ENCODE measurements around the gene VIPR2.
"Not testable (repeated sequence)": the region's sequence is repeated elsewhere in the genome, so short reads cannot be mapped to it uniquely, and the experiment has no call there.

- not testable (repeated sequence) for TF ChIP-seq EZH2phosphoT487 (IDR thresholded peaks at IDR 0.05)
- TF ChIP-seq, protein P1, sequence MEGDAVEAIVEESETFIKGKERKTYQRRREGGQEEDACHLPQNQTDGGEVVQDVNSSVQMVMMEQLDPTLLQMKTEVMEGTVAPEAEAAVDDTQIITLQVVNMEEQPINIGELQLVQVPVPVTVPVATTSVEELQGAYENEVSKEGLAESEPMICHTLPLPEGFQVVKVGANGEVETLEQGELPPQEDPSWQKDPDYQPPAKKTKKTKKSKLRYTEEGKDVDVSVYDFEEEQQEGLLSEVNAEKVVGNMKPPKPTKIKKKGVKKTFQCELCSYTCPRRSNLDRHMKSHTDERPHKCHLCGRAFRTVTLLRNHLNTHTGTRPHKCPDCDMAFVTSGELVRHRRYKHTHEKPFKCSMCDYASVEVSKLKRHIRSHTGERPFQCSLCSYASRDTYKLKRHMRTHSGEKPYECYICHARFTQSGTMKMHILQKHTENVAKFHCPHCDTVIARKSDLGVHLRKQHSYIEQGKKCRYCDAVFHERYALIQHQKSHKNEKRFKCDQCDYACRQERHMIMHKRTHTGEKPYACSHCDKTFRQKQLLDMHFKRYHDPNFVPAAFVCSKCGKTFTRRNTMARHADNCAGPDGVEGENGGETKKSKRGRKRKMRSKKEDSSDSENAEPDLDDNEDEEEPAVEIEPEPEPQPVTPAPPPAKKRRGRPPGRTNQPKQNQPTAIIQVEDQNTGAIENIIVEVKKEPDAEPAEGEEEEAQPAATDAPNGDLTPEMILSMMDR (IDR thresholded peaks at IDR 0.05), result not testable (repeated sequence)
Observed at GRCh38 chr7:159101661-159102091, 43.0 kb downstream of the VIPR2 start.
